ENCODE data around the gene PEAK1. TPM values are rescaled to one million over a fixed set of nuclear protein-coding genes. Genes with fewer than 3 reads are reported as not detected.

PEAK1 gene
- polyA plus RNA-seq, 1 donor (not counting 4 experiments of a cell fraction or from before 2014, with no cell fraction given) = 5.9 TPM

DNA sequence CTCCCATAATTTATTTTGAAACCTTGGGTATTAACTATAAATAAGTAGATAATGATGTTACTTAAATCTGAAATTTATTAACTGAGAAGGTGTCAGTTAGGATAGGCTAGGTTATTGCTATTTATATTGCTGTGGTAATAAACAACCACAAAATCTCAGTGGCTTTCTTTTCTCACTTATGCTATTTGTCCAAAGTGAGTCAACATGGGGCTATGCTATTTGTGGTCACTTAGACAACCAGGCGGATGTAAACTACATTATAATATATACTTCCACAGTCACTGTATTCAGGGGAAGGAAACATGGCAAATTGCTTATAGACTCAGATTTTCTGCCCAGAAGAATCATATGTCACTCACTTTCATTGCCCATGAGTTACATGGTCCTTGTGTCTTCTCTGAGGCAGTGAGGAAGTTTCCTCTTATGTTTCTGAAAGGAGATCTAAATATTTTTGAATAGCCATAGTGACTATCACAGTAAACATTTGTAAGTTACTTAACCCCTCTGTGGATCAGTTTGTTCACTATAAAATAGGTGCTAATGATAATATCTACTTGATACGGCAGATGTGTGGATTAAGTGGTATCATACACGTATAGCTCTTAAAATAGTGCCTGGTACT is 20.6 kb upstream of the PEAK1 start:
- peaks cover 20% of the 10 kb centered on the region for H3K79me2 ChIP-seq (ENCODE audit: control insufficient read depth, insufficient read depth, low read length)

GRCh38 chr15:77437264-77437663 is 17.4 kb upstream of the PEAK1 start:
- no peak overlapping the region for H3K4me3 ChIP-seq (ENCODE audit: control insufficient read depth in 2 of 3, extremely low read depth in 1 of 3, insufficient read depth in 2 of 3, low read depth in 1 of 3, low read length in 3 of 3)
- H3K79me2 ChIP-seq (ENCODE audit: control insufficient read depth, insufficient read depth, low read length) = peaks cover 11% of the 10 kb centered on the region
- H3K27me3 ChIP-seq (ENCODE audit: control insufficient read depth, extremely low read depth, insufficient read depth, low read length) = no peaks in the 10 kb centered on the region
- no peak overlapping the region for H2AFZ ChIP-seq (ENCODE audit: control insufficient read depth, low read length)
- H4K20me1 ChIP-seq (ENCODE audit: control insufficient read depth, extremely low read depth, insufficient read depth, low read length) = no peaks in the 10 kb centered on the region
- TF ChIP-seq CTCF (optimal IDR thresholded peaks at IDR 0.05 in 1 of 3, IDR thresholded peaks at IDR 0.05 in 1 of 3, conservative IDR thresholded peaks at IDR 0.05 in 1 of 3; ENCODE audit: extremely low read depth in 1 of 3, insufficient read depth in 2 of 3, low read length in 3 of 3) (no peak), EZH2 (IDR thresholded peaks at IDR 0.05; ENCODE audit: low read length) (no peak)
- H3K4me2 ChIP-seq (ENCODE audit: control insufficient read depth, extremely low read depth, insufficient read depth, low read depth, low read length) = no peak overlapping the region
- H3K27ac ChIP-seq (ENCODE audit: control insufficient read depth, insufficient read depth, low read length) = no peak overlapping the region
- no peaks in the 10 kb centered on the region for H3K4me1 ChIP-seq (ENCODE audit: control insufficient read depth, extremely low read depth, insufficient read depth, low read length)
- DNase-seq (ENCODE audit: low read depth, low spot score) (no peak), FAIRE-seq (no peak)
- H3K9me3 ChIP-seq (ENCODE audit: control insufficient read depth, low read depth, low read length) = no peaks in the 10 kb centered on the region
- dilution Hi-C loops (cut with MboI; ENCODE audit: extremely low pct_ligation_motif_present, low sequenced_read_pairs) = no loop called here
- H3K36me3 ChIP-seq (ENCODE audit: control insufficient read depth in 2 of 2, extremely low read depth in 1 of 2, insufficient read depth in 2 of 2, low read length in 2 of 2) = no peaks in the 10 kb centered on the region
- H3K9ac ChIP-seq (ENCODE audit: control insufficient read depth, extremely low read depth, insufficient read depth, low read length) = no peak overlapping the region
- H3K9me1 ChIP-seq (ENCODE audit: control insufficient read depth, extremely low read depth, insufficient read depth, low read length) = no peaks in the 10 kb centered on the region

More for the DNA sequence above, 20.6 kb upstream of the PEAK1 start:
- Histone ChIP-seq H3K4me2 (ENCODE audit: control insufficient read depth, extremely low read depth, insufficient read depth, low read depth, low read length) (no peak overlapping the region), H2AFZ (ENCODE audit: control insufficient read depth, low read length) (no peak overlapping the region), H3K27me3 (ENCODE audit: control insufficient read depth, extremely low read depth, insufficient read depth, low read length) (no peaks in the 10 kb centered on the region), H3K36me3 (ENCODE audit: control insufficient read depth in 2 of 2, extremely low read depth in 1 of 2, insufficient read depth in 2 of 2, low read length in 2 of 2) (no peaks in the 10 kb centered on the region), H3K4me3 (ENCODE audit: control insufficient read depth in 2 of 3, extremely low read depth in 1 of 3, insufficient read depth in 2 of 3, low read depth in 1 of 3, low read length in 3 of 3) (no peak overlapping the region), H4K20me1 (ENCODE audit: control insufficient read depth, extremely low read depth, insufficient read depth, low read length) (no peaks in the 10 kb centered on the region), H3K9ac (ENCODE audit: control insufficient read depth, extremely low read depth, insufficient read depth, low read length) (no peak overlapping the region), H3K9me1 (ENCODE audit: control insufficient read depth, extremely low read depth, insufficient read depth, low read length) (no peaks in the 10 kb centered on the region), H3K9me3 (ENCODE audit: control insufficient read depth, low read depth, low read length) (no peaks in the 10 kb centered on the region), H3K27ac (ENCODE audit: control insufficient read depth, insufficient read depth, low read length) (no peak overlapping the region), H3K4me1 (ENCODE audit: control insufficient read depth, extremely low read depth, insufficient read depth, low read length) (no peaks in the 10 kb centered on the region)
- no peak for FAIRE-seq
- TF ChIP-seq EZH2 (IDR thresholded peaks at IDR 0.05; ENCODE audit: low read length) (no peak), CTCF (optimal IDR thresholded peaks at IDR 0.05 in 1 of 3, IDR thresholded peaks at IDR 0.05 in 1 of 3, conservative IDR thresholded peaks at IDR 0.05 in 1 of 3; ENCODE audit: extremely low read depth in 1 of 3, insufficient read depth in 2 of 3, low read length in 3 of 3) (no peak)
- no peak for DNase-seq (ENCODE audit: low read depth, low spot score)
- dilution Hi-C loops (cut with MboI; ENCODE audit: extremely low pct_ligation_motif_present, low sequenced_read_pairs) = no loop called here

Data from keratinocyte (primary cell).